Cardiac fibroblast (primary cell): ENCODE results near the gene NASP.

Experiments used
- DNase-seq, 2 donors: peaks; one replicate each; pipeline versions ENCODE4 v3.0.0 to v3.0.0-alpha.2; 2010; ENCODE audit warnings: low read depth in 2 of 2
- H3K4me3 ChIP-seq, 2 donors: replicated peaks in 1 of 2; 1 replicate in 1 of 2; 2 replicates in 1 of 2; pipeline ENCODE4 v1.5.1; 2011; ENCODE audit warnings: low read depth in 2 of 2, low read length in 2 of 2, mild to moderate bottlenecking in 2 of 2, moderate library complexity in 1 of 2
- CTCF ChIP-seq: IDR thresholded peaks from one replicate; pipeline ENCODE4 v1.5.1; 2011; ENCODE audit warnings: low read depth, mild to moderate bottlenecking, low read length, inconsistent platforms

NASP gene

GRCh38 chr1:45569571-45569961 is 14.3 kb upstream of the NASP start:
- TF ChIP-seq CTCF: no peak
- no peak overlapping the region for H3K4me3 ChIP-seq
- DNase-seq: no peak

GRCh38 chr1:45569962-45570581 is 13.8 kb upstream of the NASP start:
- H3K4me3 ChIP-seq: no peak overlapping the region
- DNase-seq: peak; percentile 87
- peak; percentile 98 for TF ChIP-seq CTCF

- DNase-seq: no peak
- no peak overlapping the region for H3K4me3 ChIP-seq
- TF ChIP-seq CTCF: no peak
These were observed 13.2 kb upstream of the NASP start for GRCh38 chr1:45570631-45571030.

GRCh38 chr1:45573231-45573804 is 10.5 kb upstream of the NASP start:
- no peak for TF ChIP-seq CTCF
- no peak overlapping the region for H3K4me3 ChIP-seq
- DNase-seq: peak in 1 of 2 donors; percentile 28

- TF ChIP-seq CTCF: no peak
- DNase-seq: no peak
These were observed 9.7 kb upstream of the NASP start for GRCh38 chr1:45574105-45574626.

GRCh38 chr1:45583264-45583665 is 576 bp upstream of the NASP start:
- DNase-seq: peak; percentile 98
- no peak for TF ChIP-seq CTCF

More at GRCh38 chr1:45574105-45574626, 9.7 kb upstream of the NASP start:
- H3K4me3 ChIP-seq: no peak overlapping the region

More at GRCh38 chr1:45583264-45583665, 576 bp upstream of the NASP start:
- H3K4me3 ChIP-seq: peak overlapping the region; percentile 87 to 100
